HG02885 (cell line): ENCODE results near the gene PCDHGA1.
"Not testable (repeated sequence)": the region's sequence is repeated elsewhere in the genome, so short reads cannot be mapped to it uniquely, and the experiment has no call there.

ENCODE experiments used
- ATAC-seq: cut with Tn5 transposase; IDR thresholded peaks from one replicate; pipeline ENCODE4 v1.9.1; 2021; ENCODE audit warnings: mild to moderate bottlenecking; ENCODE audit not compliant: unreplicated experiment, poor library complexity

Gene PCDHGA1

GRCh38 chr5:141345327-141345726 lies 15.0 kb downstream of the PCDHGA1 start:
- ATAC-seq = no peak

- not testable (repeated sequence) for ATAC-seq
Observed at GRCh38 chr5:141346017-141346416, 15.7 kb downstream of the PCDHGA1 start.

DNA sequence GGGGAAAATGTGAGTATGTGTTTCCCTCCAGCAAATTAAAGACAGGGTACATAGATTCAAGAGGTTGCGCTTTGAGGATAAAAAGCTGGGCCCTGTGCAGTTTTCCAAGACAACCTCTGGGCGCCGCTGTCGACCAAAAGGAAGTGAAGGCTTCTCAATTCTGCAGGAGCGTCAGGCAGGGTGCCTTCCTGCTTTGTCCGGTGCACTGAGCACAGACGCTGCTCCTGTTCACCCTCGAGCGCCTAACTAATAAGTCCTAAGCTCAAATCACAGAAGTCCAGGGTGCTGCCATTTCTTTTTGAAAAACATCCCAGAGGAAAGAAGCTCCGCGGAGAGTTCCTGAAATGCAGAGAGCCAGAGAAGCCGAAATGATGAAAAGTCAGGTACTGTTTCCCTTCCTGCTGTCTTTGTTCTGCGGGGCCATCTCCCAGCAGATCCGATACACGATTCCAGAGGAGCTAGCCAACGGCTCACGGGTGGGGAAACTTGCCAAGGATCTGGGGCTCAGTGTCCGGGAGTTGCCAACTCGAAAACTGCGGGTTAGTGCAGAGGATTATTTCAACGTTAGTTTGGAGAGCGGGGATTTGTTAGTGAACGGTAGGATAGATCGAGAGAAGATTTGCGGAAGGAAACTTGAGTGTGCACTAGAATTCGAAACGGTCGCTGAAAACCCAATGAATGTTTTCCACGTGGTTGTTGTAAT lies 19.8 kb downstream of the PCDHGA1 start, which contains the start of gene PCDHGB1:
Gene PCDHGB1 (plus strand): TSS at position 183 of the 703 bp plus-strand sequence. CDS start 162 bp downstream, at position 345.
- no peak for ATAC-seq

GRCh38 chr5:141351591-141351990 lies 21.3 kb downstream of the PCDHGA1 start:
- no peak for ATAC-seq

DNA sequence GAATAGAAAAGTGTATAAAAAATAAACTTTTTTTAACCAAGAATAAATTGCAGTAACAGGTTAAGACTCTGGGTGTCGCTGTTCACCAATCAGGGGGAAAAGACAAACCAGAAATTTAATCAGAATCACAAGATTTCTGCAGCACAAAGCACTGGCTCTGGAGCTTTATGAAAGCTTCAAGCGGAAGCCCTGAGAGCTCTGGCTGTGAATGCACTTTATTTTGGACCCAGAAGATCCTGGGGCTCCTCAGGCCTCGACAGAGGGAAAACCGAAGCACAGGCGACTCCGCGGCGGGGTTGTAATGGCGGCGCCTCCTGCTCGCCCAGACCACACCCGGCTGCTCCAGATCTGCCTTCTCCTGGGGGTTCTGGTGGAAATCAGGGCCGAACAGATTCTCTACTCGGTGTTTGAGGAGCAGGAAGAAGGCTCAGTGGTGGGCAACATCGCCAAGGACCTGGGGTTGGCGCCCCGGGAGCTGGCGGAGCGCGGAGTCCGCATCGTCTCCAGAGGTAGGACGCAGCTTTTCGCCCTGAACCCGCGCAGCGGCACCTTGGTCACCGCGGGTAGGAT lies 24.7 kb downstream of the PCDHGA1 start, which contains the start of gene PCDHGA4:
Gene PCDHGA4 (plus strand): TSS at position 122 of the 570 bp plus-strand sequence. CDS start 87 bp downstream, at position 209.
- ATAC-seq = no peak

- ATAC-seq = no peak
Observed at GRCh38 chr5:141355641-141356040, 25.3 kb downstream of the PCDHGA1 start.

DNA sequence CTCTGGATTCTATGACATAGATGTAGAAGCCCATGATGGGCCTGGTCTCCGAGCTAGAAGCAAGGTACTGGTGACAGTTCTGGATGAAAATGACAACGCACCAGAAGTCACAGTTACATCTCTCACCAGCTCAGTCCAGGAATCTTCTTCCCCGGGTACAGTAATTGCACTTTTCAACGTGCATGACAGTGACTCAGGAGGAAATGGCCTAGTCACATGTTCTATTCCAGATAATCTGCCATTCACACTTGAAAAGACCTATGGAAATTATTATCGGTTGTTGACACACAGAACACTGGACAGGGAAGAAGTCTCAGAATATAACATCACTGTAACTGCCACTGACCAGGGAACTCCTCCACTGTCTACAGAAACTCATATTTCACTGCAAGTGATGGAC lies 25.8 kb downstream of the PCDHGA1 start:
- no peak for ATAC-seq

- no peak for ATAC-seq
Observed at GRCh38 chr5:141356950-141357349, 26.6 kb downstream of the PCDHGA1 start.

DNA sequence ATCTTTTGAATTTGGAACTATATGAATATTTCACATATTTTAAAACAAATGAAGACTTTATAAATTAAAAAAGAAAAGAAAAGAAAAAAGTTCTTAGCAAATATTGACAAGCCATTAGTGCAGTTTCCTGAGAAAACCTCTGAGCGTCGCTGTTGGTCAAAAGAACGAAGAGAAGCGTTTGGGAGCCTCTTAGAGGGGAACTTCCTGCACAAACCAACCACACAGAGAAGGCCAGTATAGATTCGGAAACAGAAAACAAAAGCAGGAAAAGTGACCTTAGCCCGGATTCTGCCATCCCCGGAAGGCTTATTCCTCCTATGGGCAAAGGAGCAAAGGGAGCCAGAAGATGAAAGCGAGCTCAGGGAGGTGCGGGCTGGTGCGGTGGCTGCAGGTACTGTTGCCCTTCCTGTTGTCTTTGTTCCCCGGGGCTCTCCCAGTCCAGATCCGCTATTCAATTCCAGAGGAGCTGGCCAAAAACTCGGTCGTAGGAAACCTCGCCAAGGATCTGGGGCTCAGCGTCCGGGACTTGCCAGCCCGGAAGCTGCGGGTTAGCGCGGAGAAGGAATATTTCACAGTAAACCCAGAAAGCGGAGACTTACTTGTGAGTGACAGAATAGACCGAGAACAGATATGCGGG lies 29.6 kb downstream of the PCDHGA1 start, which contains the start of gene PCDHGB2:
Gene PCDHGB2 (plus strand): TSS at position 205 of the 637 bp plus-strand sequence. CDS start 142 bp downstream, at position 347.
- no peak for ATAC-seq

- ATAC-seq = no peak
Observed at GRCh38 chr5:141360685-141361084, 30.4 kb downstream of the PCDHGA1 start.

DNA sequence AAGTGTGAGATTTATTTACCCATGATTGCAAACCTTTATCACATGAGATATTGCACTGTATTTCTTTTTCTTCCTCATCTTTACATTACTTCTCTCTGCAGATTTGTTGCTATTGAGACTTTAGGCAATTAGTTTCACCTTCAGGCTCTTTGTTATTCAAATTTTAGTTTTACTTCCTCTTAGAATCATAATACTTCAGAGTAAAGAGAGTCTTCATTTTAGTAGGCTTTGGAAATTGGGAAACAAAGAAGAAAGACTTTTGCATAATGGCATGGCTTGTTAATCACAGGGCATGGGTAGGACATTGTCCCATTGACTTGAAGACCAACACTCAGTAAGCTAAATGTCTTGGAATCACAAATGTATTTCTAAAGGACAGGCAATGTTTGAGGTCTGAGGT lies 32.4 kb downstream of the PCDHGA1 start:
- ATAC-seq = no peak

- no peak for ATAC-seq
Observed at GRCh38 chr5:141363952-141364660, 33.8 kb downstream of the PCDHGA1 start, which contains the start of gene PCDHGA5. PCDHGA5 (plus strand) TSS chr5:141364162; CDS start chr5:141364331, 169 bp downstream.

DNA sequence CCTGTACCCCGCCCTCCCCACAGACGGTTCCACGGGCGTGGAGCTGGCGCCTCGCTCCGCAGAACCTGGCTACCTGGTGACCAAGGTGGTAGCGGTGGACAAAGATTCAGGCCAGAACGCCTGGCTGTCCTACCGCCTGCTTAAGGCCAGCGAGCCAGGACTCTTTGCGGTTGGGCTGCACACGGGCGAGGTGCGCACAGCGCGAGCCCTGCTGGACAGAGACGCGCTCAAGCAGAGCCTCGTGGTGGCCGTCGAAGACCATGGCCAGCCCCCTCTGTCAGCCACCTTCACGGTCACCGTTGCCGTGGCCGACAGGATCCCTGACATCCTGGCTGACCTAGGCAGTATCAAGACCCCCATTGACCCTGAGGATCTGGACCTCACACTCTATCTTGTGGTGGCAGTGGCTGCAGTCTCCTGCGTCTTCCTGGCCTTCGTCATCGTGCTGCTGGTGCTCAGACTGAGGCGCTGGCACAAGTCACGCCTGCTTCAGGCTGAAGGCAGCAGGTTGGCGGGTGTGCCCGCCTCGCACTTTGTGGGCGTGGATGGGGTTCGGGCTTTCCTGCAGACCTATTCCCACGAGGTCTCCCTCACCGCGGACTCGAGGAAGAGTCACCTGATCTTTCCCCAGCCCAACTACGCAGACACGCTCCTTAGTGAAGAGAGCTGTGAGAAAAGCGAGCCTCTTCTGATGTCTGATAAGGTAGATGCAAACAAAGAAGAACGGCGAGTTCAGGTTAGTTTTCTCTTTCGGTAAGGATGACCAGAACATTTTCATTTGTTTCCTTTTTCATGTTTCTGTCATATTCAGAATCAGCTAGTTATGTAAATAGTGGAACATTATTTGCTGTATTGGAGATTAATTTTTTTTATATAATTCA lies 35.9 kb downstream of the PCDHGA1 start:
- ATAC-seq = no peak

DNA sequence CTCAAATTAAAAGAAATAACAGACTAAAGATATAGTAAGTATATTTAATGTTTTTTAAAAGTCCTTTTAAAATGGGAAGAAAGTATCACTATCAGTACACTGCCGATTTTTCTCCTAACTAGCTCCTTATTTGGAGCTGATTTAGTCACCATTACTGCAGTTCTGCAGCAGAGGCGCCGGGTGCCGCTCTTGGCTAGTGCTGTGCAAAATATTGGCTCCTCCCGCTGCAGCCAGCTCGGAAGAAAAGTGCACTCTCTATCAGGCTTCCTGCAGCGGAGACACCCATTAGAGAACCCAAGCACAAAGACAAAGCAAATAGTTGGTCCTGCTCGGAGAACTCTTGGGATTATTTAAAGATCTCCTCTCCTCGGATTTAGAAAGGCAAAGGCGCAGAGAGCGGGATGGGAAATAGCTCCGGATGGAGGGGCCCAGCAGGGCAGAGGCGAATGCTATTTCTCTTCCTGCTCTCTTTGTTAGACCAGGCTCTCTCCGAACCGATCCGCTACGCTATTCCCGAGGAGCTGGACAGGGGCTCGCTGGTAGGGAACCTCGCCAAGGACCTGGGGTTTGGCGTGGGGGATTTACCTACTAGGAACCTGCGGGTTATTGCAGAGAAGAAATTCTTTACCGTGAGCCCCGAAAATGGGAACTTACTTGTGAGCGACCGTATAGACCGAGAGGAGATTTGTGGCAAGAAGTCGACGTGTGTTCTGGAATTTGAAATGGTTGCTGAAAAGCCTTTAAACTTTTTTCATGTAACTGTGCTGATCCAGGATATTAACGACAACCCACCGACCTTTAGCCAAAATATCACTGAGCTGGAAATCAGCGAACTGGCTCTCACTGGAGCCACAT lies 39.9 kb downstream of the PCDHGA1 start, which contains the start of gene PCDHGB3:
Gene PCDHGB3 (plus strand): TSS at position 249 of the 855 bp plus-strand sequence. CDS start 153 bp downstream, at position 402.
- peak; percentile 97 for ATAC-seq

DNA sequence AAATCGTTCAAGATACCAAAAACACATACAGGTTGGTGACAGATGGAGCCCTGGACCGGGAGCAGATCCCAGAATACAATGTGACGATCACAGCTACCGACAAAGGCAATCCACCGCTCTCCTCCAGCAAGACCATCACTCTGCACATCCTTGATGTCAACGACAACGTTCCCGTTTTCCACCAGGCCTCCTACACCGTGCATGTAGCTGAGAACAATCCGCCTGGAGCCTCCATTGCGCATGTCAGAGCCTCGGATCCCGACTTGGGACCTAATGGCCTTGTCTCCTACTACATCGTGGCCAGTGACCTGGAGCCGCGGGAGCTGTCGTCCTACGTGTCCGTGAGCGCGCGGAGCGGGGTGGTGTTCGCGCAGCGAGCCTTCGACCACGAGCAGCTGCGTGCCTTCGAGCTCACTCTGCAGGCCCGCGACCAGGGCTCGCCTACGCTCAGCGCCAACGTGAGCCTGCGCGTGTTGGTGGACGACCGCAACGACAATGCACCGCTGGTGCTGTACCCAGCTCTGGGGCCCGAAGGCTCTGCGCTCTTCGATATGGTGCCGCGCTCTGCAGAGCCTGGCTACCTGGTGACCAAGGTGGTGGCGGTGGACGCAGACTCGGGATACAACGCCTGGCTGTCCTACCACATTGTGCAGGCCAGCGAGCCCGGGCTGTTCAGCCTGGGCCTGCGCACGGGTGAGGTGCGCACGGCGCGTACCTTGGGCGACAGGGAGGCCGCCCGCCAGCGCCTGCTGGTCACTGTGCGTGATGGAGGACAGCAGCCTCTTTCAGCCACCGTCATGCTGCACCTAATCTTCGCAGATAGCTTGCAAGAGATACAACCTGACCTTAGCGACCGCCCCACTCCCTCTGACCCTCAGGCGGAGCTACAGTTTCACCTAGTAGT lies 41.5 kb downstream of the PCDHGA1 start:
- no peak for ATAC-seq

DNA sequence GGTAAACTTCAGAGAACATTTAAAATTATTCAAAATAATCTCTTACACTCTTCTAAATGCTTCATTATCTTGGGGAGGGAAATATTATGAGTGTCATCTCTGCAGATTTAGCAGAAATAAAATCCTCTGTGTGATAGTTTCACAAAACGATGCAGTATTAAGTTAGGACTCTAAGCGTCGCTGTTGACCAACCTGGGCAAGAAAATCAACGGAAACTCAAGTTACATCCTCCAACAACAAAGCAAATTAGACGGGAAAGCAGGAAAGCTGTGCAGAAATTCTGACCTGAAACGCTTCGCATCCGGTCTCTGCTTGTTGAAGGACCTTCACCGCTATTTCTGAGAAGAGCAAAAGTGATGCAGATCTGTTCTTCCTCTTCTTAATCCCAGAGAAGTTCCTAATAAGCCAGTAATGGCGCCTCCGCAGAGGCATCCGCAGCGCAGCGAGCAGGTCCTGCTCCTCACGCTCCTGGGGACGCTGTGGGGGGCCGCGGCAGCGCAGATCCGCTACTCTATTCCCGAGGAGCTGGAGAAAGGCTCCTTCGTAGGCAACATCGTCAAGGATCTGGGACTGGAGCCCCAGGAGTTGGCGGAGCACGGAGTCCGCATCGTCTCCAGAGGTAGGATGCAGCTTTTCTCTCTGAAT lies 43.5 kb downstream of the PCDHGA1 start, which contains the start of gene PCDHGA6:
Gene PCDHGA6 (plus strand): TSS at position 219 of the 645 bp plus-strand sequence. CDS start 193 bp downstream, at position 412.
- no peak for ATAC-seq

DNA sequence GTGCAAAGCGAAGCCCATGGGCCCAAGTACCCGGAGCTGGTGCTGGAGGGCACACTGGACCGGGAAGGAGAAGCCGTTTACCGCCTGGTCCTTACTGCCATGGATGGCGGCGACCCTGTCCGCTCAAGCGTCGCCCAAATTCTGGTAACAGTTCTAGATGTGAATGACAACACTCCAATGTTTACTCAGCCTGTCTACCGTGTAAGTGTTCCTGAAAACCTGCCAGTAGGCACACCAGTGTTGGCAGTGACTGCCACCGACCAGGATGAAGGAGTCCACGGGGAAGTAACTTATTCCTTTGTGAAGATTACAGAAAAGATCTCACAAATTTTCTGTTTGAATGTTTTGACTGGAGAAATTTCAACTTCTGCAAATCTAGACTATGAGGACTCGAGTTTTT lies 44.3 kb downstream of the PCDHGA1 start:
- no peak for ATAC-seq
